ENCODE results near the gene OGFOD3. TPM values are rescaled to one million over a fixed set of nuclear protein-coding genes. Genes with fewer than 3 reads are reported as not detected.
"Not testable (repeated sequence)": the region's sequence is repeated elsewhere in the genome, so short reads cannot be mapped to it uniquely, and the experiment has no call there.

The OGFOD3 gene, protein sequence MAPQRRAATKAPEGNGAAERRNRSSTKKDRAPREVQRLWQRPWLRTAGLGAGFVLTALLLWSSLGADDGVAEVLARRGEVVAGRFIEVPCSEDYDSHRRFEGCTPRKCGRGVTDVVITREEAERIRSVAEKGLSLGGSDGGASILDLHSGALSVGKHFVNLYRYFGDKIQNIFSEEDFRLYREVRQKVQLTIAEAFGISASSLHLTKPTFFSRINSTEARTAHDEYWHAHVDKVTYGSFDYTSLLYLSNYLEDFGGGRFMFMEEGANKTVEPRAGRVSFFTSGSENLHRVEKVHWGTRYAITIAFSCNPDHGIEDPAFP
- total RNA-seq, result 10 to 100 TPM; 22.9 to 31.6 (median 28.6) TPM

DNA sequence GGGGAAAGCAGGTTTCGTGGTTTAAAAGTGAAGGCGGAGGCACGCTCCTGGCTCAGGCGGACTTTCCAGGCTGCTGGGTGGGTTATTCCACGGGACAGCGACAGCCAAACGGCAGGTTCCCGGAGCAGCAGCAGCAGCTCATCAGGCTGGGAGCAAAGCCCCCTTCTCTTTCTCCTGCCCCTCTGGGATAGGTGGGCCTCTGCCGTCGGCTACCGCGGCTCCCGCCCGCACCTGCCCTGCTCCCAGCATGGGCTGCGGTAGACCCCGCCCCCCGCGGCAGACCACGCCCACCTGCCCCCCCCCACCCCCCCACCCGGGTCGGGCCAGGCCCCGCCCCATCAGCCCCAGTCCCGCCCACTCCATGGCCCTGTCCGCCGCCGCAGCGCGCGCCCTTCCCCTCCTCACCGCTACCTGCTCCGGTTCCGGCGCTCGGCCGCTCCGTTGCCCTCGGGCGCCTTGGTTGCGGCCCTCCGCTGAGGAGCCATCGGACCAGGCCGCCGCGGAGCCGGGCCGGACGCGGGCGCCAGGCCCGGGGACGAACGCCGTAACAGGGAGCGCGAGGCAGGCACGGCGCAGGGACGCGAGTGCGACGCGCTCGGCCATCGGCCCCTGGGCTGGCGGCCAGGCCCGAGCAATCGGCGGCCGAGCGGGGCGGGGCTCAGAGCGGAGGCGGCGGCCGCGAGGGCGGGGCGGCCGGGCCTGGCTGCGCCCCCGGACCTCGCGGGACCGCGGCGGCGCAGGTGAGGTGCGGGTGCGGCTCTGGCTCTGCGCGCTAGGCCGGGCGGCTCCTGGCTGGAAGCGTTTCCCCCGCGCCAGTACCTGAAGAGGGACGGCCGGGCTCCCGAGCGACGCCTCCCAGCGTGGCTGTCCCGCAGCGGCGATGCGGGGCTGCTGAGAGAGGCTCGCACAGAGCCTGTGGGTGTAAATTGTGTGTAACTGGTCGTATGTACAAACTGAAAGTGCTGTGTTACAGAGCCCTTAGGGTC is at the start of gene OGFOD3, which contains the start of gene HEXD:
Gene OGFOD3 (minus strand): TSS at position 586 of the 986 bp plus-strand sequence. CDS start 101 bp downstream, at position 485.
Gene HEXD (plus strand): TSS at position 347 of the 986 bp plus-strand sequence. CDS start 1,453 bp downstream, outside the sequence.
- TF ChIP-seq, protein P1, sequence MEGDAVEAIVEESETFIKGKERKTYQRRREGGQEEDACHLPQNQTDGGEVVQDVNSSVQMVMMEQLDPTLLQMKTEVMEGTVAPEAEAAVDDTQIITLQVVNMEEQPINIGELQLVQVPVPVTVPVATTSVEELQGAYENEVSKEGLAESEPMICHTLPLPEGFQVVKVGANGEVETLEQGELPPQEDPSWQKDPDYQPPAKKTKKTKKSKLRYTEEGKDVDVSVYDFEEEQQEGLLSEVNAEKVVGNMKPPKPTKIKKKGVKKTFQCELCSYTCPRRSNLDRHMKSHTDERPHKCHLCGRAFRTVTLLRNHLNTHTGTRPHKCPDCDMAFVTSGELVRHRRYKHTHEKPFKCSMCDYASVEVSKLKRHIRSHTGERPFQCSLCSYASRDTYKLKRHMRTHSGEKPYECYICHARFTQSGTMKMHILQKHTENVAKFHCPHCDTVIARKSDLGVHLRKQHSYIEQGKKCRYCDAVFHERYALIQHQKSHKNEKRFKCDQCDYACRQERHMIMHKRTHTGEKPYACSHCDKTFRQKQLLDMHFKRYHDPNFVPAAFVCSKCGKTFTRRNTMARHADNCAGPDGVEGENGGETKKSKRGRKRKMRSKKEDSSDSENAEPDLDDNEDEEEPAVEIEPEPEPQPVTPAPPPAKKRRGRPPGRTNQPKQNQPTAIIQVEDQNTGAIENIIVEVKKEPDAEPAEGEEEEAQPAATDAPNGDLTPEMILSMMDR (IDR thresholded peaks at IDR 0.05), result no peak
- DNase-seq (ENCODE audit: low spot score), result no peak
- ATAC-seq (ENCODE audit: low FRiP score), result peak; percentile 95

DNA sequence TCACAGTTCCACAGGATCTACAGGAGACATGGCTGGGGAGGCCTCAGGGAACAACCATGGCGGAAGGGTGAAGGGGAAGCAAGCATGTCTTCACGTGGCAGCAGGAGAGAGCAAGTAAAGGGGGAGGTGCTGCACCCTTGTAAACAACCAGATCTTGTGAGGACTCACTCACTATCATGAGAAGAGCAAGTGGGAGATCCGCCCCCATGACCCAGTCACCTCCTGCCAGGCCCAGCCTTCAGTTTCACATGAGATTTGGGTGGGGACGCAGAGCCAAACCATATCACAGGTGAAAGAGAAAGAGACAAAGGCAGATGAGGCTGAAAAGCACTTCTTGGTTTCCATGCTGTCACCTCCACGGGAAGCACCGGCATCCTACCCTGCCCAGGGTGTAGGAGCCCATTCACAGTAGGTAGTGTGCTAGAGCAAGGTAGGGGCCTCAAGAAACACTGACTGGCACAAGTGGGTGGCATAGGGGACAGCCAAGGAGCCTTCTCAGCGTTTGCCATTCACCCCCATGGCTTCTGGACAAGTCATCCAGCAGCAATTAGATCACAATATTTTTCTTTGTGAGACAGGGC is 46.7 kb upstream of the OGFOD3 start:
- no peak for ATAC-seq (ENCODE audit: low FRiP score)

DNA sequence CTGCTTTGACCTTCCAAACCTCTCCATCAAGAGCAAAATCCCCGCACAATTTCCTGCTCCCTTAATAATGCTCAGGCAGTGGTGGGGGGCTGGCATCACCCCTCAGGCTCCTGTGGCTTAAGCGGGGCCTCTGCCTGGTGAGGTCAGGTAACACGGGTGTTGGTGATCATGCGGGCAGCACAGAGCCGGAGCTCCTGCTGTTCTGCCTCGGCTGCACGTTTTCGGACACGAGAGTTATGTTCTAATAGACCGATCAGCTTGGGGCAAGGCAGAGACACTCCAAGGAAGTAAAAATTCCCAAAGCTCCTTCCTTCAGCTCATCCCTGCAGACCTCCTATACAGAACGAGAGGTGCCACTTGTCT is 46.2 kb upstream of the OGFOD3 start:
- no peak for ATAC-seq (ENCODE audit: low FRiP score)
- no peak for DNase-seq (ENCODE audit: low spot score)
- TF ChIP-seq, protein P1 (IDR thresholded peaks at IDR 0.05), result no peak

More for the DNA sequence above, 46.7 kb upstream of the OGFOD3 start:
- DNase-seq (ENCODE audit: low spot score), result no peak
- TF ChIP-seq, protein P1 (IDR thresholded peaks at IDR 0.05), result no peak

DNA sequence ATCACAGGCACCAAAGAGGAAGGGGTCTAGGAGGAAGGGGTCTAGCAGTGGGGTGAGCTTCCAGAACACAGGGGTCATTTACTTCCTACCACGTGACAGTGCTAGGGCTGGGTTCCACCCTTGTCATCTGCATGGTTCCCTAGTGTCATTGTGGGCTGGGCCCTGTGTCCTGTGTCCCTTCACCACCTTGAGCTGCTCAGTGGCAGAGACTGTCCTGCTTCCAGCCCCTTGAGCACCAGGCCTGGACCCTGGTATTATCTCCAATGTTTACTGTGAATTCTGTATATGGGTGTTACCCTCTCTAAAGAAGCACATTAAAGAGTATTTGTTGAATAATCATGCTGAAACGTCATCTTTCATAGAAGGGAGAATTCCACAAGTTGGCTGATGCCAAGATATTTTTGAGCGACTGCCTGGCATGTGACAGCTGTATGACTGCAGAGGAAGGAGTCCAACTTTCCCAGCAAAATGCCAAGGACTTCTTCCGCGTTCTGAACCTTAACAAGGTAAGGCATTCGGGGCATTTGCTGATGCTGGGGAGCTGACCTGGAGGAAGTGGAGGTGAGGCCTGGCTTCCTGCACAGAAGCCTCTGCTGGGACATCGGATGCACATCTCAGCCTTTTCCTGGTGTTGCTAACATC is 45.7 kb upstream of the OGFOD3 start:
- no peak for ATAC-seq (ENCODE audit: low FRiP score)
- DNase-seq (ENCODE audit: low spot score), result no peak
- TF ChIP-seq, protein P1 (IDR thresholded peaks at IDR 0.05), result no peak

DNA sequence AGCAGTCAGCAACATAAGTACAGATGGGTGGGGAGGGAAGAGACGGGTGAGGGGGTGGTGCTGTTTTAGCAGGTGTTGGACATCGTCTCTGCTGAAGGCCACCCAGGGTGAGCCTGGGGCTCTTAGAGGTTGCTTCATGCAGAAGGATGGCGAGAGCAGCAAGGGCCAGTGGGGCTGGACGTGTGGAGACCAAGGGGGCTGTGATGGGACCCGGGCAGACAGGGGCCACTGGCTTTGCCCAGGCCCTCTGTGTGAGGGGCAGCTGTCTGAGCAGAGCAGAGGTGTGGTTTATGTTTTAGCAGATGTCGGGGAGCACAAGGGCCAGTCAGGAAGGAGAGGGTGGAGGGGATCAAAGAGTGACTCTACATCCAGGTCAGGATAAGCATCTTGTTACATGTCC is 45.0 kb upstream of the OGFOD3 start:
- DNase-seq (ENCODE audit: low spot score) (no peak), ATAC-seq (ENCODE audit: low FRiP score) (no peak)
- TF ChIP-seq, protein P1 (IDR thresholded peaks at IDR 0.05), result no peak

DNA sequence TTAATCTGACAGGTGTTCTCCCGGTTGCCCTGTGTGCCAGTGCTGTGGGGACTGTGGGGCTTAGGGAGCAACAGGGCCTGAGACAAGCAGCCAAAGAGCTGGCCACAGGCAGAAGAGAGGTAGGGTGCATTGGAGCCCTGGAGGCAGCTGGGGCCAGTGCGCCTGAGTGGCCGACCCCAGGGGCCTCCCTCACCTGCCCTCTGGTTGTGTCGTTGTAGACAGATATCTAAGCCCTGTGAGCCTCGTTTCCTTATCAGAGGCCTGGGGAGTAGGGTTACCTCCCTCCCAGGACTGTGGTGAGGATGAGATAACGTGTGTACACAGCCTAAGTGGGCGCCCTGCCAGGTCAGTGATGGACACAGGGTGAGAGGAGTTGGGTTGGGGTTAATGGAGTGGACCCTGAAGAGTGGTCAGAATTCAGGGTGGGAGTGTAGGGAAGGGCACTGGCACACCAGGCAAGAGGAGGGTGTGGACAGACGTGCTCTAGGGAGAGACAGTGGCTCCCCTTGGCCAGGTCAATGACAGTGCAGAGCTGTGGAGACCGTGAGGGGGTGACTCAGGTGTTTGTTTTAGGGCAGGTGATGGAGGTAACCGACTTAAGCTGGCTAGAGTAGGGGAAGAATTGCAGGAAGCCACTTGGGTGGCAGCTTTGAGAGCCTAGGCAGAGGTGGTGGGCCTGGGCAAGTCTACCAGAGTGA is 43.6 kb upstream of the OGFOD3 start:
- DNase-seq (ENCODE audit: low spot score) (no peak), ATAC-seq (ENCODE audit: low FRiP score) (no peak)
- TF ChIP-seq, protein P1 (IDR thresholded peaks at IDR 0.05), result no peak

DNA sequence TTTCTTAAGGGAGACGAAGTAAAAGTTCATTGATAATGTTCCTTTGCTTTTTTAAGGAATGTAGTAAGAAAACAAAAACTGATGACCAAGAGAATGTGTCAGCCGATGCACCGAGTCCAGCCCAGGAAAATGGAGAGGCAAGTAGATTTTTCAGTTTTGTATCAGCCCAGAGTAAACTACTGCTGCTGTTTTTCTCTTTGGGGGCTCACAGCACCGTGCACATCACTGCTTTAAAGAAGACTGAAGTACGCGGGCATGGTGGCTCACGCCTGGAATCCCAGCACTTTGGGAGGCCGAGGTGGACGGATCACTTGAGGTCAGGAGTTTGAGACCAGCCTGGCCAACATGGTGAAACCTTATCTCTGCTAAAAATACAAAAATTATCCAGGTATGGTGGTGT is 41.5 kb upstream of the OGFOD3 start:
- not testable (repeated sequence) for ATAC-seq (ENCODE audit: low FRiP score); DNase-seq (ENCODE audit: low spot score)

Data from omental fat pad (tissue), 4 donors.